Neural progenitor cell (in vitro differentiated cells): ENCODE data around the gene ANO1.

ENCODE experiments used
- EZH2 ChIP-seq: fragments of 200-600 bp; sonication (generic); IDR thresholded peaks from 2 replicates; pipeline ENCODE4 v1.6.1; 2017; ENCODE audit warnings: antibody characterized with exemption, mild to moderate bottlenecking, moderate library complexity
- EZH2phosphoT487 ChIP-seq: fragments of 200-600 bp; sonication (generic); IDR thresholded peaks from 2 replicates; pipeline ENCODE4 v1.6.1; 2017; ENCODE audit warnings: antibody characterized with exemption
- TF ChIP-seq, protein P1 (sequence below): fragments of 200-600 bp; sonication (generic); IDR thresholded peaks from 2 replicates; pipeline ENCODE4 v1.5.1; 2017; ENCODE audit warnings: antibody characterized with exemption, mild to moderate bottlenecking

DNA sequence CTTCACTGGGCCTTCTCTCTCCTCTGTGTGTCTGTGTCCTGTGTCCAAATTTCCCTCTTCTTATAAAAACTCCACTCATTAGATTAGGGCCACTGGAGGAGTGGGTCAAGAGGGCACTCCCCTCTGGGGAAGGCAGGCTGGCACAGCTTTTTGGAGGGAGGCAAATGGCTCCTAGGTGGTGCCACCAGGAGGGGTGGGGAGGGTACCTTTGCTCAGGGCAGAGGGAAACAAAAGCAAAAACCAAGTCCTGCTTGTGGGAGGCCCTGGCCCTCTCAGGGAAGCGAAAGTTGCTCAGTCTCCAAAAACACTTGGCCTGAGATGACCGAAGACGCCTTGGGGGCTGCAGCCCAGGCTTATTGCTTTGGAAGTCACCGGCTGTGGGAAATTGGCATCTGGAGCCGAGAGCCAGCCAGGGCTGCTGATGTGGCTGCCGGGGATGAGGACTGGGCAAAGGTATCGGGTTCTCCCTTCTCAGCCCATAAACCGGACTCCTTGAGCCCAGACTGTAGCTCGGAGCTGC is 48.2 kb upstream of the ANO1 start:
- TF ChIP-seq, protein P1, sequence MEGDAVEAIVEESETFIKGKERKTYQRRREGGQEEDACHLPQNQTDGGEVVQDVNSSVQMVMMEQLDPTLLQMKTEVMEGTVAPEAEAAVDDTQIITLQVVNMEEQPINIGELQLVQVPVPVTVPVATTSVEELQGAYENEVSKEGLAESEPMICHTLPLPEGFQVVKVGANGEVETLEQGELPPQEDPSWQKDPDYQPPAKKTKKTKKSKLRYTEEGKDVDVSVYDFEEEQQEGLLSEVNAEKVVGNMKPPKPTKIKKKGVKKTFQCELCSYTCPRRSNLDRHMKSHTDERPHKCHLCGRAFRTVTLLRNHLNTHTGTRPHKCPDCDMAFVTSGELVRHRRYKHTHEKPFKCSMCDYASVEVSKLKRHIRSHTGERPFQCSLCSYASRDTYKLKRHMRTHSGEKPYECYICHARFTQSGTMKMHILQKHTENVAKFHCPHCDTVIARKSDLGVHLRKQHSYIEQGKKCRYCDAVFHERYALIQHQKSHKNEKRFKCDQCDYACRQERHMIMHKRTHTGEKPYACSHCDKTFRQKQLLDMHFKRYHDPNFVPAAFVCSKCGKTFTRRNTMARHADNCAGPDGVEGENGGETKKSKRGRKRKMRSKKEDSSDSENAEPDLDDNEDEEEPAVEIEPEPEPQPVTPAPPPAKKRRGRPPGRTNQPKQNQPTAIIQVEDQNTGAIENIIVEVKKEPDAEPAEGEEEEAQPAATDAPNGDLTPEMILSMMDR, result no peak
- TF ChIP-seq EZH2 (no peak), EZH2phosphoT487 (no peak)
